Sigmoid colon (tissue), 7 donors: ENCODE results near the gene NEK5. TPM values are rescaled to one million over a fixed set of nuclear protein-coding genes. Genes with fewer than 3 reads are reported as not detected.

Experiments used
- DNase-seq: peaks from one replicate; pipeline ENCODE4 v3.0.0-alpha.2; 2019
- H3K27ac ChIP-seq, 4 donors: fragments of 200-600 bp; sonication (generic); one replicate each; pipeline ENCODE4 v1.5.1; 2016 to 2019; ENCODE audit warnings: mild to moderate bottlenecking in 1 of 4
- H3K27me3 ChIP-seq, 3 donors: fragments of 200-600 bp; sonication (generic); one replicate each; pipeline ENCODE4 v1.5.1; 2019; ENCODE audit warnings: mild to moderate bottlenecking in 1 of 3
- H3K36me3 ChIP-seq, 4 donors: fragments of 200-600 bp; sonication (generic); one replicate each; pipeline ENCODE4 v1.5.1; 2016 to 2019
- H3K4me1 ChIP-seq, 4 donors: fragments of 200-600 bp; sonication (generic); one replicate each; pipeline ENCODE4 v1.5.1; 2017 to 2019
- H3K4me3 ChIP-seq, 4 donors: fragments of 200-600 bp; sonication (generic); one replicate each; pipeline ENCODE4 v1.5.1; 2017 to 2019; ENCODE audit warnings: mild to moderate bottlenecking in 2 of 4, moderate library complexity in 1 of 4
- H3K9me3 ChIP-seq, 4 donors: fragments of 200-600 bp in 3 of 4; sonication (generic) in 3 of 4; one replicate each; pipeline versions ENCODE4 v1.5.1 to v1.6.1; 2013 to 2019
- EP300 ChIP-seq, 4 donors: sonication (generic); formaldehyde crosslinking; IDR thresholded peaks; one replicate each; pipeline ENCODE4 v1.6.1; 2017; ENCODE audit warnings: antibody characterized with exemption in 4 of 4
- POLR2A ChIP-seq, 2 donors: fragments of 450-650 bp; IDR thresholded peaks; one replicate each; pipeline ENCODE4 v1.6.1; 2016; ENCODE audit warnings: antibody characterized with exemption in 2 of 2, mild to moderate bottlenecking in 2 of 2, moderate library complexity in 2 of 2
- POLR2AphosphoS5 ChIP-seq, 4 donors: sonication (generic); formaldehyde crosslinking; IDR thresholded peaks; one replicate each; pipeline ENCODE4 v1.6.1; 2017; ENCODE audit warnings: antibody characterized with exemption in 4 of 4
- WGBS, 2 donors: extraction: QIAGEN DNeasy Blood & Tissue Kit; methylation state at CpG; one replicate each; pipeline ENCODE4 v1.1.7; 2013; 5-methylcytosine and 5-hydroxymethylcytosine counted together
- intact Hi-C: fragments of 100-400 bp; cut with DNase I; formaldehyde crosslinking; loops from one replicate; pipeline ENCODE4 v1.15.1; 2023
- polyA plus RNA-seq, 3 donors: library from polyadenylated mRNA; stranded (reverse); fragments of 200-250 nt; gene quantifications; one replicate each; pipeline ENCODE4 v1.2.3, GENCODE V29; 2013
- total RNA-seq, 4 donors: library from RNA; depleted of rRNA; stranded (reverse); fragments of >200 nt; gene quantifications; one replicate each; pipeline ENCODE4 v1.1.0, GENCODE V29; 2016
- TF ChIP-seq, protein P1 (sequence below), 4 experiments: fragments of 450-650 bp in 3 of 4; fragments of 200-600 bp in 1 of 4; IDR thresholded peaks; one replicate each; pipeline ENCODE4 v1.5.1; 2016 to 2019; ENCODE audit warnings: antibody characterized with exemption in 4 of 4, mild to moderate bottlenecking in 3 of 4, moderate library complexity in 2 of 4
- donor health status: healthy with polysubstance abuse.
- donor health status: Bipolar disorder and iron deficiency.
- donor health status: healthy.

Gene NEK5
- total and polyA plus RNA-seq, 7 donors: 0.17 to 0.83 (median 0.33) TPM; not detected in 2

DNA sequence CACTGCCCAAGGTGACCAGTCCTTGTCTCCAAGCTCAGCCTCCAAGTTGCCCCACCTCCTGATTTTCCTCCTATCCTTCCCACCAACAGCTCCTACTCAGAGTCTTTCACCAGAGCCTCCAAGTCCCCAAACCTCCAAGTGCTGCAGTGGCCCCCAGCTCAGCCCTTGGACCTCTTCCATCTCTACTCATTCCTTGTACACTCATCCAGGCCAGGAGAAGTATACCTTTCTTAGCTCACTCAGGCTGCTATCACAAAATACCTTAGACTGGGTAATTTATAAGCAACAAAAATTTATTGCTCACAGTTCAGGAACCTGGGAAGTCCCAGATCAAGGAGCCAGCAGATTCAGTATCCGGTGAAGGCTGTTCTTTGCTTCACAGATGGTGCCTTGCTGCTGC, 129.0 kb downstream of the NEK5 start:
- H3K27me3 ChIP-seq: no peaks in the 10 kb centered on the region
- peak overlapping the region; percentile 8 to 51 (median 40) for H3K27ac ChIP-seq
- 22 to 75% methylated on average over 1 of the region's 1 CpG for WGBS, 2 donors
- TF ChIP-seq POLR2AphosphoS5 (IDR thresholded peaks at IDR 0.05) (no peak), EP300 (IDR thresholded peaks at IDR 0.05) (no peak), POLR2A (IDR thresholded peaks at IDR 0.05) (no peak)
- TF ChIP-seq, protein P1, sequence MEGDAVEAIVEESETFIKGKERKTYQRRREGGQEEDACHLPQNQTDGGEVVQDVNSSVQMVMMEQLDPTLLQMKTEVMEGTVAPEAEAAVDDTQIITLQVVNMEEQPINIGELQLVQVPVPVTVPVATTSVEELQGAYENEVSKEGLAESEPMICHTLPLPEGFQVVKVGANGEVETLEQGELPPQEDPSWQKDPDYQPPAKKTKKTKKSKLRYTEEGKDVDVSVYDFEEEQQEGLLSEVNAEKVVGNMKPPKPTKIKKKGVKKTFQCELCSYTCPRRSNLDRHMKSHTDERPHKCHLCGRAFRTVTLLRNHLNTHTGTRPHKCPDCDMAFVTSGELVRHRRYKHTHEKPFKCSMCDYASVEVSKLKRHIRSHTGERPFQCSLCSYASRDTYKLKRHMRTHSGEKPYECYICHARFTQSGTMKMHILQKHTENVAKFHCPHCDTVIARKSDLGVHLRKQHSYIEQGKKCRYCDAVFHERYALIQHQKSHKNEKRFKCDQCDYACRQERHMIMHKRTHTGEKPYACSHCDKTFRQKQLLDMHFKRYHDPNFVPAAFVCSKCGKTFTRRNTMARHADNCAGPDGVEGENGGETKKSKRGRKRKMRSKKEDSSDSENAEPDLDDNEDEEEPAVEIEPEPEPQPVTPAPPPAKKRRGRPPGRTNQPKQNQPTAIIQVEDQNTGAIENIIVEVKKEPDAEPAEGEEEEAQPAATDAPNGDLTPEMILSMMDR (IDR thresholded peaks at IDR 0.05): no peak
- H3K9me3 ChIP-seq: no peaks in the 10 kb centered on the region
- H3K4me3 ChIP-seq: peak overlapping the region in 2 of 4 donors; percentile 2 to 19
- no peak for DNase-seq
- intact Hi-C loops: loop anchor here (2.0 kb wide), 1 partner anchor 127 kb away; no protein-coding TSS in a partner anchor
- H3K36me3 ChIP-seq: no peaks in the 10 kb centered on the region
- H3K4me1 ChIP-seq: peaks cover 0 to 42% (median 36%) of the 10 kb centered on the region in 4 donors

DNA sequence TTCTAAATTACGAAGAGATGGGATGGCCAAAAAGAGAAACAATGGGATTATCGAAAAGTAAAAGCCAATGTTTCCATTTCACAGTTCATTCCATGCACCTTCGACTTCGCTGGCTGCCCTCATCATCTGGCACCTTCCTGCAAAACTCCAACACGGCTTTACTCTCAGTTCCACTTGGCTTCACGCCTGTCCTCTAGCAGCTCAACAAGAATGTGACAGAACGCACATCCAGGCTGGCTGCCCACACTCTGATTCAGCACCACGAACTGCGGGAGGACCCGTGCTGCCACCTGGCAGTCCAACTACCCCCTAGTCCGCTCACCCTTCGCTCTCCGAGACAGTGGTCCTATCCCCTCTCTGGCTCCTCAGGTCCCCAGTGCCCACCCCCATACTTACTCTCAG, 129.4 kb downstream of the NEK5 start:
- Histone ChIP-seq H3K27me3 (no peaks in the 10 kb centered on the region), H3K4me3 (peak overlapping the region in 3 of 4 donors; percentile 2 to 19 (median 14)), H3K36me3 (no peaks in the 10 kb centered on the region), H3K4me1 (peaks cover 0 to 43% (median 39%) of the 10 kb centered on the region in 4 donors), H3K27ac (peak overlapping the region; percentile 8 to 51 (median 40)), H3K9me3 (no peaks in the 10 kb centered on the region)
- 86 to 92% methylated on average over 13 of the region's 13 CpGs for WGBS, 2 donors
- intact Hi-C loops: no loop called here
- DNase-seq: peak; percentile 76
- TF ChIP-seq POLR2A (IDR thresholded peaks at IDR 0.05) (no peak), POLR2AphosphoS5 (IDR thresholded peaks at IDR 0.05) (no peak), EP300 (IDR thresholded peaks at IDR 0.05) (no peak)
- TF ChIP-seq, protein P1 (IDR thresholded peaks at IDR 0.05): no peak

DNA sequence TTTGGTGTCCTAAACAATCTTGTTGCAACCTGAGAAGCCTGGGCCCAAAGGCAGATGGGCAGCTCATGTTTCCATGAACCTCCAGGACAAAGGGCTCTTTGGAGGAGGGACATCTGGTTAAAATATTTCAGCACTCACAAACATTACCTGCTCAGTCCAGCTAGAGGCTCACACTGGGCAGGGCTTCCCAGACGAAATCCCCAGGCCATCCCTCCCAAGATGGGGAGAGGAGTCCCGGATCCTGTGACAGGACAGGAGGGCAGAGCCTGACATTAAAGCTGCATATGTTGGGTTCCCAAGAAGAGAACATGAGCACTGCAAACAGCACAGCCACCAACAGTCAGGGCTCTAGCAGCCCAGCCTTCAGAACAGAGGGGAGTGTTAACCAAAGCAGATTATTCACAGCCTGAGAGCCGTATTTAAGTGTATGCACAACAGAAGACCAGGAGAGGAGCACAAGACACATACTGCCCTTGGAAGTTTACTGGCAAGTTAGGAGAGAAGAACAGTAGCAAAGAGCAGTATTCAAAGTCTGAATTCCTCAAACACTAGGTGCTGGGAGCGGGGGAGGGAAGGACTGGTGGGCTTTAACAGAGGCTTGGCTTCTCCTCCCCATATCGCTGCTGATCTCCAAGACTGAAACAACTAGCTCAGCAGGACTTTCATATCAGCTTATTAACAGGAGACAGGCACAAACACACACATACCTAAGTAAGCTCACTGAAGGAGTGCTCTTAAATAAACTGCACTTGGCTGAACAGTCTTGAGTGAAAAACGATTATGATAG, 130.0 kb downstream of the NEK5 start:
- 64 to 71% methylated on average over 6 of the region's 6 CpGs for WGBS, 2 donors
- no peaks in the 10 kb centered on the region for H3K9me3 ChIP-seq
- intact Hi-C loops: no loop called here
- peaks cover 0 to 43% (median 39%) of the 10 kb centered on the region in 4 donors for H3K4me1 ChIP-seq
- H3K4me3 ChIP-seq: peak overlapping the region in 2 of 4 donors; percentile 14 to 19
- H3K27ac ChIP-seq: peak overlapping the region; percentile 8 to 51 (median 40)
- TF ChIP-seq POLR2AphosphoS5 (IDR thresholded peaks at IDR 0.05) (no peak), POLR2A (IDR thresholded peaks at IDR 0.05) (no peak), EP300 (IDR thresholded peaks at IDR 0.05) (no peak)
- TF ChIP-seq, protein P1 (IDR thresholded peaks at IDR 0.05): no peak
- no peaks in the 10 kb centered on the region for H3K36me3 ChIP-seq
- H3K27me3 ChIP-seq: no peaks in the 10 kb centered on the region
- no peak for DNase-seq

DNA sequence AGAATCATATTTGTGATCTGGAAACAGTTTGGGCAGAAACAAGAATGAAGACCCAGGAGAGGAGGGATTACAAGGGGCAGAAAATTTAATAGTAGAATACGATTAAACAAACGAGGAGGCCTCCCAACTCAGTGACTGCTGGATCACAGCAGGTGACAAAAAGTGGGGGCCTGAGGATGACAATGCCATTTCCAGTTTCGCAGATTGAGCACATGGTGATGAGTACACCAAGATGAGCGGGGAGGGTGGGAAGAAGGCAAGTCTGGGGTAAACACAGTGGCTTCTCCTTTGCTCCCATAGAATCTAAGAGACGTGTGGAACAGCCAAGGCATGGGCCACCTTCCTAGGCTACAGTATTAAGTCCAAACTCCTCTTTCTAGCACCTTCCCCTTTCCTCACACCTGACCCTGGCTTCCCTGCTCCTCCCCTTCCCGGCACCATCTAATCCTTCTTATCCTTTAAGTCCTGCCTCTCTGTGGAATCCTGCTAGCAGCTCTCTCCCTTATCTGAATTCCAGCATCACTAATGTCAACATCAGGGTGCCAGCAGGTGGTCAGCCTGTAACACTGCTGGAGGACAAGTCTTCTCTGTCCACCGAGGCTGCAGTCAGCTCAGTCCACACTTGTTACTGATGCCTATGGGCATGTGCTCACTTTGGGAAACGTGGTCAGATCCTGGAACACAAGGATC, 131.1 kb downstream of the NEK5 start:
- TF ChIP-seq EP300 (IDR thresholded peaks at IDR 0.05) (no peak), POLR2AphosphoS5 (IDR thresholded peaks at IDR 0.05) (no peak), POLR2A (IDR thresholded peaks at IDR 0.05) (no peak)
- TF ChIP-seq, protein P1 (IDR thresholded peaks at IDR 0.05): no peak
- Histone ChIP-seq H3K27ac (no peak overlapping the region), H3K9me3 (no peaks in the 10 kb centered on the region), H3K4me3 (no peak overlapping the region), H3K36me3 (no peaks in the 10 kb centered on the region), H3K4me1 (peaks cover 0 to 43% (median 39%) of the 10 kb centered on the region in 4 donors), H3K27me3 (no peaks in the 10 kb centered on the region)
- no peak for DNase-seq
- intact Hi-C loops: no loop called here
- WGBS, 2 donors: 67 to 81% methylated on average over 8 of the region's 8 CpGs
